ENCODE measurements around the gene ZNF221. TPM values are rescaled to one million over a fixed set of nuclear protein-coding genes. Genes with fewer than 3 reads are reported as not detected.

Gene ZNF221
- total RNA-seq, 2 donors from 2014 or later = 1.3 to 4.7 TPM

GRCh38 chr19:43906774-43907173 is 44.3 kb upstream of the ZNF221 start:
- peaks cover 0 to 56% (median 0%) of the 10 kb centered on the region in 3 donors for H3K9me3 ChIP-seq
- ATAC-seq (no peak), DNase-seq (no peak)
- no peaks in the 10 kb centered on the region for H3K27me3 ChIP-seq
- peaks cover 5% of the 10 kb centered on the region for H3K4me1 ChIP-seq
- TF ChIP-seq POLR2A (IDR thresholded peaks at IDR 0.05) (no peak), CTCF (IDR thresholded peaks at IDR 0.05) (no peak)
- no peak overlapping the region for H3K27ac ChIP-seq
- 89% methylated on average over 2 of the region's 2 CpGs for WGBS, 2 donors
- no peaks in the 10 kb centered on the region for H3K36me3 ChIP-seq (replicated peaks in 1 of 2; ENCODE audit: insufficient read depth in 1 of 2, low read depth in 2 of 2)
- H3K4me3 ChIP-seq = no peak overlapping the region
- intact Hi-C loops (cut with DNase I) = no loop called here

DNA sequence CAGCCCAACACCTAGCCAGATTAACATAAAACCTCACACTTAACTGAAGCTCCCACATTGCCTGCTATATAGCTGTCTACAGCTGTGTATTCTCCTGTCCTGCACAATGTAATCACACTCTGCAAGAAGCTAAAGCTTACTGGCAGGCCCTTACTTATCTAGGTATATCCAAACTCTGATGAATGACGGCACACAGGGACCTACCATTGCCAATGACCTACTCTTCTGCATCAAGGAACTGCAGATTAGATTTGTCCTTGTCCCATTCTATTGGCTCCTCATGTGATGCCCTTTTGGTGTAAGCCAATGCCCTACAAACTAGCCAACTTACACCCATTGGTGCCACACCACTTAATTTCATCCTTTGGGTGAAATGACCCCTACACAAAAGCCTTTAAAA is 42.4 kb upstream of the ZNF221 start:
- intact Hi-C loops (cut with DNase I) = no loop called here
- H3K27me3 ChIP-seq = no peaks in the 10 kb centered on the region
- H3K36me3 ChIP-seq (replicated peaks in 1 of 2; ENCODE audit: insufficient read depth in 1 of 2, low read depth in 2 of 2) = no peaks in the 10 kb centered on the region
- H3K9me3 ChIP-seq = peaks cover 0 to 56% (median 4%) of the 10 kb centered on the region in 3 donors
- ATAC-seq (no peak), DNase-seq (no peak)
- no peak for TF ChIP-seq CTCF (IDR thresholded peaks at IDR 0.05)
- no peak for TF ChIP-seq POLR2A (IDR thresholded peaks at IDR 0.05)
- H3K4me1 ChIP-seq = no peaks in the 10 kb centered on the region
- no peak overlapping the region for H3K27ac ChIP-seq
- H3K4me3 ChIP-seq = no peak overlapping the region
- 95 to 100% methylated on average over 1 of the region's 1 CpG for WGBS, 2 donors

- Histone ChIP-seq H3K27ac (no peak overlapping the region), H3K27me3 (no peaks in the 10 kb centered on the region), H3K9me3 (peaks cover 0 to 65% (median 4%) of the 10 kb centered on the region in 3 donors), H3K4me1 (no peaks in the 10 kb centered on the region), H3K36me3 (replicated peaks in 1 of 2; ENCODE audit: insufficient read depth in 1 of 2, low read depth in 2 of 2) (peaks cover 17 to 22% of the 10 kb centered on the region in 2 donors), H3K4me3 (no peak overlapping the region)
- TF ChIP-seq POLR2A (IDR thresholded peaks at IDR 0.05) (no peak), CTCF (IDR thresholded peaks at IDR 0.05) (no peak)
- intact Hi-C loops (cut with DNase I) = no loop called here
- DNase-seq (no peak), ATAC-seq (no peak)
Observed at GRCh38 chr19:43910884-43911283, 40.1 kb upstream of the ZNF221 start.

- 94 to 97% methylated on average over 7 of the region's 7 CpGs for WGBS, 2 donors
- H3K27me3 ChIP-seq = no peaks in the 10 kb centered on the region
- H3K9me3 ChIP-seq = peaks cover 0 to 67% (median 6%) of the 10 kb centered on the region in 3 donors
- peaks cover 38 to 44% of the 10 kb centered on the region in 2 donors for H3K36me3 ChIP-seq (replicated peaks in 1 of 2; ENCODE audit: insufficient read depth in 1 of 2, low read depth in 2 of 2)
- DNase-seq (no peak), ATAC-seq (no peak)
- no peaks in the 10 kb centered on the region for H3K4me1 ChIP-seq
- no peak overlapping the region for H3K27ac ChIP-seq
- intact Hi-C loops (cut with DNase I) = no loop called here
- TF ChIP-seq POLR2A (IDR thresholded peaks at IDR 0.05) (no peak), CTCF (IDR thresholded peaks at IDR 0.05) (no peak)
- H3K4me3 ChIP-seq = no peak overlapping the region
Observed at GRCh38 chr19:43913383-43913782, 37.6 kb upstream of the ZNF221 start.

DNA sequence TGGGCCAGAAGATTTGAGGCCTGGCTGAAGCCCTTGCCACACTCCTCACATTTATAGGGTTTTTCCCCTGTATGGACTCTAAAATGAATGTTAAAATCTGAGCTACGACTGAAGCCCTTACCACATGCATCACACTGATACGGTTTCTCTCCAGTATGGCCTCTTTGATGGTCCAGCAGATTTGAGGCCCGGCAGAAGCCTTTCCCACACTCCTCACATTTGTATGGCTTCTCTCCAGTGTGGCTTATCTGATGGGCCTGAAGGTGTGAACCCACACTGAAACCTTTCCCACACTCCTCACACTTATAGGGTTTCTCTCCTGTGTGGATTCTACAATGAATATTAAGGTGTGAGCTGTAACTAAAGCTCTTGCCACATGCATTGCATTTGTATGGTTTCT is 37.0 kb upstream of the ZNF221 start:
- Histone ChIP-seq H3K36me3 (replicated peaks in 1 of 2; ENCODE audit: insufficient read depth in 1 of 2, low read depth in 2 of 2) (peaks cover 45 to 49% of the 10 kb centered on the region in 2 donors), H3K4me3 (no peak overlapping the region), H3K9me3 (peaks cover 0 to 68% (median 6%) of the 10 kb centered on the region in 3 donors), H3K27me3 (no peaks in the 10 kb centered on the region), H3K4me1 (no peaks in the 10 kb centered on the region), H3K27ac (no peak overlapping the region)
- no peak for TF ChIP-seq POLR2A (IDR thresholded peaks at IDR 0.05)
- no peak for TF ChIP-seq CTCF (IDR thresholded peaks at IDR 0.05)
- intact Hi-C loops (cut with DNase I) = no loop called here
- DNase-seq (no peak), ATAC-seq (no peak)
- WGBS, 2 donors = 69 to 95% methylated on average over 3 of the region's 3 CpGs
